ENCODE measurements around the gene MRPL43. TPM values are rescaled to one million over a fixed set of nuclear protein-coding genes. Genes with fewer than 3 reads are reported as not detected.

The MRPL43 gene
- polyA plus RNA-seq, 1 experiment, result 123 TPM

- H3K36me3 ChIP-seq (ENCODE audit: control insufficient read depth, insufficient read depth, low read length), result peaks cover 41% of the 10 kb centered on the region
- DNase-seq (ENCODE audit: low read depth), result no peak
- no peak for TF ChIP-seq CTCF (IDR thresholded peaks at IDR 0.05; ENCODE audit: insufficient read depth, low read depth, low read length)
- H3K27me3 ChIP-seq (ENCODE audit: control insufficient read depth, insufficient read depth, low read length), result no peaks in the 10 kb centered on the region
- ChIA-PET POLR2A (no interaction called here), CTCF (interaction anchor here (1.0 to 21.8 kb wide), 3 partner anchors 7 to 59 kb away, joined by 4 to 479 read pairs (median 237); partner anchors contain the start of gene KAZALD1)
- no peak overlapping the region for H3K4me3 ChIP-seq (ENCODE audit: low read depth, low read length)
Measured at GRCh38 chr10:101002456-101002855, 15.2 kb upstream of the MRPL43 start.

GRCh38 chr10:101001659-101002035 lies 14.3 kb upstream of the MRPL43 start:
- DNase-seq (ENCODE audit: low read depth), result no peak
- Histone ChIP-seq H3K4me3 (ENCODE audit: low read depth, low read length) (peak overlapping the region; percentile 71), H3K27me3 (ENCODE audit: control insufficient read depth, insufficient read depth, low read length) (no peaks in the 10 kb centered on the region), H3K36me3 (ENCODE audit: control insufficient read depth, insufficient read depth, low read length) (peaks cover 32% of the 10 kb centered on the region)
- ChIA-PET CTCF (interaction anchor here (0.5 to 21.8 kb wide), 5 partner anchors 7 to 483 kb away, joined by 3 to 479 read pairs (median 7); partner anchors contain the start of gene KAZALD1), POLR2A (no interaction called here)
- no peak for TF ChIP-seq CTCF (IDR thresholded peaks at IDR 0.05; ENCODE audit: insufficient read depth, low read depth, low read length)

- Histone ChIP-seq H3K4me3 (ENCODE audit: low read depth, low read length) (peak overlapping the region; percentile 71), H3K27me3 (ENCODE audit: control insufficient read depth, insufficient read depth, low read length) (no peaks in the 10 kb centered on the region), H3K36me3 (ENCODE audit: control insufficient read depth, insufficient read depth, low read length) (peaks cover 29% of the 10 kb centered on the region)
- CTCF ChIA-PET, result interaction anchor here (0.5 to 21.8 kb wide), 7 partner anchors 8 to 483 kb away, joined by 3 to 479 read pairs (median 4); partner anchors contain the start of gene KAZALD1
- DNase-seq (ENCODE audit: low read depth), result peak; percentile 73
- POLR2A ChIA-PET, result no interaction called here
- no peak for TF ChIP-seq CTCF (IDR thresholded peaks at IDR 0.05; ENCODE audit: insufficient read depth, low read depth, low read length)
Measured at GRCh38 chr10:101000915-101001658, 13.8 kb upstream of the MRPL43 start.

GRCh38 chr10:101000127-101000914 lies 13.0 kb upstream of the MRPL43 start:
- ChIA-PET POLR2A (no interaction called here), CTCF (interaction anchor here (0.9 to 21.8 kb wide), 7 partner anchors 9 to 67 kb away, joined by 3 to 479 read pairs (median 5); no protein-coding TSS in a partner anchor)
- H3K27me3 ChIP-seq (ENCODE audit: control insufficient read depth, insufficient read depth, low read length), result no peaks in the 10 kb centered on the region
- peak overlapping the region; percentile 71 for H3K4me3 ChIP-seq (ENCODE audit: low read depth, low read length)
- peaks cover 22% of the 10 kb centered on the region for H3K36me3 ChIP-seq (ENCODE audit: control insufficient read depth, insufficient read depth, low read length)
- DNase-seq (ENCODE audit: low read depth), result no peak
- TF ChIP-seq CTCF (IDR thresholded peaks at IDR 0.05; ENCODE audit: insufficient read depth, low read depth, low read length), result no peak

GRCh38 chr10:100999742-101000126 lies 12.4 kb upstream of the MRPL43 start, which contains the start of gene LZTS2:
LZTS2 (plus strand) TSS chr10:100999808; CDS start chr10:101002539, 2,731 bp downstream.
- no peak for DNase-seq (ENCODE audit: low read depth)
- CTCF ChIA-PET, result interaction anchor here (0.7 to 21.8 kb wide), 9 partner anchors 9 to 62 kb away, joined by 3 to 479 read pairs (median 7); partner anchors contain the start of gene KAZALD1
- POLR2A ChIA-PET, result no interaction called here
- Histone ChIP-seq H3K4me3 (ENCODE audit: low read depth, low read length) (peak within 1 kb of the TSS; percentile 71), H3K36me3 (ENCODE audit: control insufficient read depth, insufficient read depth, low read length) (peaks cover 20% of the 10 kb centered on the region), H3K27me3 (ENCODE audit: control insufficient read depth, insufficient read depth, low read length) (no peaks in the 10 kb centered on the region)
- no peak for TF ChIP-seq CTCF (IDR thresholded peaks at IDR 0.05; ENCODE audit: insufficient read depth, low read depth, low read length)
